Measurements from ENCODE around the gene GALNT9. TPM values are rescaled to one million over a fixed set of nuclear protein-coding genes. Genes with fewer than 3 reads are reported as not detected.

The GALNT9 gene
- polyA plus RNA-seq, 1 donor from 2014 or later, result 13.5 TPM

DNA sequence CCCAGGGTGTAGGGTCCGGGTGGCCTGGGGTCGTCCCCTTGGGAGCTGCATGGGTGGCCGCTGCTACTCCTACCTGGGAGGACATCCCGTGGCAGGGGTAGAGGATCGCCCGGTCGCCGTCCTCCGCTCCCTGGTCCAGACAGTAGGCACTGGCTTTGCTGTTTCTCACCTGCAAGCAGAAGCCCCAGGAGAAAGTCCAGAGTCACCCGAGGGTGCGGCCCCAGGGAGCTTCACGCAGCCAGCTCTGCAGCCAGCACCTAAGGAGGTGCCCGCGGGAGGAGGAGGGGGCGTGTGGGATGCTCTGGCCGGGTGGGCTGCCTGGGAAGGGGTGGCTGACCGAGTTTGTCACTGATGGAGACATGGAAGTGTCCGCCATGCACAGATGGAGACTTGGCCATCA lies 130.3 kb downstream of the GALNT9 start:
- H3K36me3 ChIP-seq (ENCODE audit: insufficient read depth, low read length), result no peaks in the 10 kb centered on the region
- peaks cover under 1% of the 10 kb centered on the region for H3K9me3 ChIP-seq (ENCODE audit: low read length)
- no peaks in the 10 kb centered on the region for H3K79me2 ChIP-seq (replicated peaks; ENCODE audit: insufficient read depth, low read length)
- no peak overlapping the region for H2AFZ ChIP-seq (ENCODE audit: low read depth, low read length)
- TF ChIP-seq REST (IDR thresholded peaks at IDR 0.05; ENCODE audit: borderline replicate concordance) (no peak), SMC3 (conservative IDR thresholded peaks at IDR 0.05; ENCODE audit: poor library complexity) (no peak), TAF1 (IDR thresholded peaks at IDR 0.05; ENCODE audit: low read depth) (no peak), MXI1 (conservative IDR thresholded peaks at IDR 0.05; ENCODE audit: poor library complexity, severe bottlenecking) (no peak), CTCF (IDR thresholded peaks at IDR 0.05; ENCODE audit: poor library complexity, severe bottlenecking) (no peak), EP300 (conservative IDR thresholded peaks at IDR 0.05; ENCODE audit: poor library complexity, severe bottlenecking) (no peak), EZH2 (IDR thresholded peaks at IDR 0.05; ENCODE audit: borderline replicate concordance, insufficient read depth, low read length, poor library complexity, severe bottlenecking) (no peak), POLR2AphosphoS5 (IDR thresholded peaks at IDR 0.05) (no peak), RAD21 (conservative IDR thresholded peaks at IDR 0.05) (no peak)
- no peak overlapping the region for H3K9ac ChIP-seq (ENCODE audit: low read length)
- no peak overlapping the region for H3K4me2 ChIP-seq (ENCODE audit: low read length)
- H4K20me1 ChIP-seq (ENCODE audit: insufficient read depth), result no peaks in the 10 kb centered on the region
- H3K27me3 ChIP-seq (ENCODE audit: insufficient read depth, low read depth, low read length), result no peaks in the 10 kb centered on the region
- no peak overlapping the region for H3K4me3 ChIP-seq (ENCODE audit: low read length)
- H3K27ac ChIP-seq (ENCODE audit: low read length), result no peak overlapping the region
- H3F3A ChIP-seq (ENCODE audit: insufficient read depth, low read length, poor library complexity, severe bottlenecking), result no peaks in the 10 kb centered on the region
- H3K9me2 ChIP-seq (ENCODE audit: insufficient read depth, low read length), result no peaks in the 10 kb centered on the region

DNA sequence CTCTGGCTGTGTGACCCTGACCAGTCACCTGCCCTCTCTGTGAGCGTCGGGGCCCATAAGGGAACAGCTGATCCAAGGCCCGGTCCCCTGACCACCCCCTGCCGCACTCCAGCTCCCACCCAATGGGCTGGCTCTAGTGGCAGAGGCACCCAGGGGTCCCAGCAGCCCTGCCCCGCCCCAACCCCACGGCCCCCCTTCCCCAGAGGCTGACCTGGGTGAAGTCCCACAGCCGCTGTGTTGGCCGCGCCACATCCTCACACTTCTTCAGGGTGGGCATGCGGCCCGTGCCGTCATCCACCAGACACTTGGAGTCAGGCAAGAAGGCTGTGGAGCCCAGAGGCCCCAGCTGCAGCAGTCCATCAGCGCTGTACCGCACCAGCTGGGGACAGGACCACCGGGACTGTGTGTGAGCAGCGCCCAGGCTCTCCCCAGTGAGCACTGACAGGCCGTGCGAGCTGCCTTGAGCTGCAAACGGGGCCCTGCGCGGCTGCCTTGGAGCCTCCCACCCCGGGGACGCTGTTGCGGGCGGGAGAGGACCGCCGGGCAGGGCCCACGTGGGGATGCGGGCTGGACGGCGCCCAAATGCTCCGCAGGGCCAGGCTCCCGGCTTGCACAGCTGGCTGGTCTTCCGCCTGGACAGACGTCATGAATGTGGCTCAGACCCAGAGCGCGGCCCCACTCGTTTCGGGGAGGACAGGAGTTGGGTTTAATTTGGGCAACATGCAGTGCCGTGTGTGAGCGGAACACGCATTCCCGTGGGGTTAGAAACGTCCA lies 131.6 kb downstream of the GALNT9 start:
- Histone ChIP-seq H3F3A (ENCODE audit: insufficient read depth, low read length, poor library complexity, severe bottlenecking) (no peaks in the 10 kb centered on the region), H3K9me2 (ENCODE audit: insufficient read depth, low read length) (no peaks in the 10 kb centered on the region), H3K4me3 (ENCODE audit: low read length) (no peak overlapping the region)

More for the DNA sequence above, 131.6 kb downstream of the GALNT9 start:
- Histone ChIP-seq H4K20me1 (ENCODE audit: insufficient read depth) (no peaks in the 10 kb centered on the region), H3K36me3 (ENCODE audit: insufficient read depth, low read length) (no peaks in the 10 kb centered on the region), H3K79me2 (replicated peaks; ENCODE audit: insufficient read depth, low read length) (no peaks in the 10 kb centered on the region), H3K4me2 (ENCODE audit: low read length) (no peak overlapping the region), H3K27me3 (ENCODE audit: insufficient read depth, low read depth, low read length) (no peaks in the 10 kb centered on the region), H3K9me3 (ENCODE audit: low read length) (peaks cover 3% of the 10 kb centered on the region), H3K9ac (ENCODE audit: low read length) (no peak overlapping the region), H2AFZ (ENCODE audit: low read depth, low read length) (no peak overlapping the region), H3K27ac (ENCODE audit: low read length) (no peak overlapping the region)
- no peak for TF ChIP-seq POLR2AphosphoS5 (IDR thresholded peaks at IDR 0.05)
- no peak for TF ChIP-seq CTCF (IDR thresholded peaks at IDR 0.05; ENCODE audit: poor library complexity, severe bottlenecking)
- no peak for TF ChIP-seq RAD21 (conservative IDR thresholded peaks at IDR 0.05)
- TF ChIP-seq SMC3 (conservative IDR thresholded peaks at IDR 0.05; ENCODE audit: poor library complexity), result no peak
- no peak for TF ChIP-seq EP300 (conservative IDR thresholded peaks at IDR 0.05; ENCODE audit: poor library complexity, severe bottlenecking)
- TF ChIP-seq REST (IDR thresholded peaks at IDR 0.05; ENCODE audit: borderline replicate concordance), result no peak
